GM19467 (cell line): Measurements from ENCODE around the gene ZHX3.
"Not testable (repeated sequence)": the region's sequence is repeated elsewhere in the genome, so short reads cannot be mapped to it uniquely, and the experiment has no call there.

Experiments
- ATAC-seq: cut with Tn5 transposase; IDR thresholded peaks from one replicate; pipeline ENCODE4 v1.9.1; 2021; ENCODE audit warnings: mild to moderate bottlenecking, moderate library complexity; ENCODE audit not compliant: unreplicated experiment

ZHX3 gene

DNA sequence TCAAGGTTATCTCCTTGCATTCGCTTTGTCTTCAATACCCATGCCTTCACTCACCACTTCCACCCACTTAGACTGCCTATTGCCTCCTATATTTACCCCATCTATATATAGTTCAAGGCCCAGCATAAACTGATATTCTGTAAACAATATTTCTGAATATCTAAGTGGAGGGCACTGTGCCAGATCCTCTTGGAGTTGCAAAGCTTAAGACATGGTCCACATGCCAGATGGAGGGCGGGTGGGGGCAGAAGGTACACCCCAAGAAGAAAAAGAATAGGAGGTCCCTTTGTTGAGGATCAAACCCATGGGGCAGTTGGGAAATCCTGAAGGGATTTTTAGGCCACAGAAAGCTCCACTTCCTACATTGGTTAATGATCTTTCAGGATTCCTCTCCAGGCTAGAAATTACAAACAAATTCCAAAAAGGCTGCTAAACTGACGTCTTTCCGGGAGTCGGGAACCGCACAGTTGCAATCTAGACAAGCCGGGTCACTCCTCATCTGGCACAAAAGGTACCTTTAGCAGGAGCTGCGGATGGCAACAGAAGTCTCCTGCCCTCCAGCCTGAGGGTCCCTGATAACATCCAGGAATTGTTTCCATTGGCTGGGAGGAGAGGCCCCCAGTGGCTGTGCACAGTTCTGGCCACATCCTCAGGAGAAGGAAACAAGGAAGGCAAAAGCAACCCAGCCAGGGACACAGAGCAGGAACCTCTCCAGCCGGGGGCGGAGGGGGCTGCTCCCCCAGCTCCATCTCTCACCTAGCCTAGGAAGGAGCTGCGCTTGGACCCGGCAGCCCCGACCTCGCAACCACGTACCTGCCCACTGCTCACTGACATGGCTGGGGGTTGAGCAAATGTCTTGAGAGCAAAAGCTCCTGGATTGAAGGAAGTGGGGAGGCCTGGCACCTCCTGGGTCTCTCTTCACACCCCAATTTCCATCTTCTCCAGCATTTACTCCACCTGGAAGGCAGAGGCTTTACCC is 17.2 kb upstream of the ZHX3 start:
- no peak for ATAC-seq

DNA sequence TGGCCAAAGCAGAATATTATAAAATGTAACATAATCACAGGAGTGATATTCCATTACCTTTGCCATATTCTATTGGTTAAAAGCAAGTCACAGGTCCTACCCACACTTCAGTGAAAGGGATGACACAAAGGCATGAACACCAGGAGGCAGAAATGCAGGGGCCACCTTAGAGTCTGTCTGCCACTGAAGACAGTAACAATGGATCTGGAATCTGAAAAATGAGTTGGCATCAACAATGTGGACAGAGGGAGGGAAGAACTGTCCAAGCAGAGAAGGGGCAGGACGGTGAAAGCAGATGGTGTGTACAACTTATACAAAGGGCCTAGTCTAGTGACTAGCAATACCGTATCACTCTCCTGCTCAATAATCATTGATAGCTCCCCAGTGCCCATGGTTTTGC is 16.5 kb upstream of the ZHX3 start:
- ATAC-seq, result no peak

DNA sequence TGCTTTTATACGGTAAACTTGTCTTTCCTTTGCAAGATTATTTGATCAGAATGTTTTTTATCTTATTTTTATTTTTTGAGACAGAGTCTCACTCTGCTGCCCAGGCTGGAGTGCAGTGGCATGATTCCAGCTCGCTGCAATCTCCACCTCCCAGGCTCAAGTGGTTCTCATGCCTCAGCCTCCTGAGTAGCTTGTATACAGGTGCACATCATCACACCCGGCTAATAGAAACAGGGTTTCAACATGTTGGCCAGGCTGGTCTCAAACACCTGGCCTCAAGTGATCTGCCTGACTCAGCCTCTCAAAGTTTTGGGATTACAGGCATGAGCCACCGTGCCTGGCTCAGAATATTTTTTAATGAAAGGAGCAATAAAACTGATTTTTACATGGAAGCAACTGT is 14.2 kb upstream of the ZHX3 start:
- ATAC-seq, result no peak

DNA sequence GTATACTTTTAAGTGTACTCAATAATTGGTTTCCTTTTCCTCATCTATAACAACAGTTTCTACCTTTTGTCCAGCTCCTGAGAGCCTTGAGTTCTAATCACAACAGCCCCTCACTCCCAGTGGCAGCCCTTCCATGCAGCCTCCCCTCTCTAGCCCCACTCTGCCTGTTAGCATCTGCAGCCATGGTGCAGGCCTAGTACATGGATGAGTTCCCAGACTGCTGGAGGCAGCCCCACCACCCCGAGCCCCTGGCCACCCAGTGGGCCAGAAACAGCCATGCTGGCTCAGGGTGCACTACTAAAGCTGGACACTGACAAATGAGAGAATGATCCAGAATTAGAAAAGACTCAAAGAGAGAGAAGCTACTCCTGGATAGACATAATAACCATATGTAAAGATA is 13.4 kb upstream of the ZHX3 start:
- ATAC-seq, result no peak

DNA sequence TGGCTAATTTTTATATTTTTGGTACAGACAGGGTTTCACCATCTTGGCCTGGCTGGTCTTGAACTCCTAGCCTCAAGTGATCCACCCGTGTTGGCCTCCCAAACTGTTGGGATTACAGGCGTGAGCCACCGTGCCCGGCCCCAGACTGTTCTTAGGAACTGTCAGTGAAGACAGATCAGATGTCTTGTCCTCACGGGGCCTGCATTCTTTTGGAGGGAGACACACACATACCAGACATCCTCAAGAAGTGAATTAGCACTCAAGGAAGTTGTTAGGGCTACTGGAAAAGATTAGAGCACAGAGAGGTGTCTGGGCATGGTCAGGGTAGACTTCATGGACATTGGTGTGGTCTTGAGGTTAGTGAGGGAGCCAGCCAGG is 12.8 kb upstream of the ZHX3 start:
- no peak for ATAC-seq

DNA sequence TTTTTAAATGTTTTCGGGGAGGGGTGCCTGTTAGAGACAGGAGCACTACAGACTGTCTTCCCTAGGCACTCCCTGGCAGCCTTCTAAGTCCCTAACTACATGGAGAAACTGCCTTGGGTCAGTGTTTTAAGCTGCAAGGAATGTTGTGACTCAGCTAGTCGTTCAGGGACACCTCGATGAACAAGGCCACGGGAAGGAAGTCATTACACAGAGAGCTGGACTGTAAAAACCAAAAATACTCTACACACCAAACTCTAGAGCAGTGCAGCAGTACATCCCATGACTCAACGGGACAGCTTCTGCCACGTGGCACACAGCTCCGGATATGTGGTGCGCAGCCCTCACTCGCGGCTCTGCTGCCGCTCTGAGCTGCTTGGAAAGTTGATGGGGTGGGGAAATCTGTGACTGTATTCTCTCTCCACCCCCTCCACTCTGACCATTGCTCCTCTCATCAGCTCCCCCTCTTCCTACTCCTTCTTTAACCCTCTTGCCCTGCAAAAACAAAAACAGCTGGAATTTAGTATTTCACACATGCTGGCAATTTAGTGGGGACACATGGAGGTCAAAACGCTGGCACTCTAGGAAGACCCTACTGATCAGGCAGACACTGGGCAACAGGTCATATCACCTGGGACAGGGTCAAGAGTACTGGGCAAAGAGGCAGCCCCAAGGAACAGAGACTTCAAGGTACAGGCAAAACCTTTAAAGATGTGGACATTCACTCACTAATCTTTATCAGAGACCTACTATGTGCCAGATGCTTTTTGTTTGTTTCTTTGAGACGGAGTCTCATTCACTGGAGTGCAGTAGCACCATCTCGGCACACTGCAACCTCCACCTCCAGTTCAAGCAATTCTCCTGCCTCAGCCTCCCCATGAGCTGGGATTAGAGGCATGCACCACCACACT is 12.2 kb upstream of the ZHX3 start:
- peak; percentile 82 for ATAC-seq

DNA sequence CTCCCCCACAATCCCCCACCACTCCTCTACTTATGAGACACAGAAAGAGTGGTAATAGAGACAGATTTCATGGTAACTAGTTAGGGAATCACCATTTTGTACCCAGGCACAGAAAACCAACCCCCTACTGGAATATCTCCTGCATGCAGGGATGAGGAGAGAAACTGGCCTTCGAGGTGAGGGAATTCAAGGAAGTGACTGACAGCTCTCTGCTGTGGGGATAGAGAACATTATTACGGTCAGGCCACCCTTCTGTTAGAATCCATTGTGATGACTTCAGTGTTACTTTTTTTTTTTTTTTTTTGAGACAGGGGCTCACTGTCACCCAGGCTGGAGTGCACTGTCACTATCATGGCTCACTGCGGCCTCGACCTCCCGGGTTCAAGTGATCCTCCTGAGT is 9.6 kb upstream of the ZHX3 start:
- ATAC-seq, result no peak

DNA sequence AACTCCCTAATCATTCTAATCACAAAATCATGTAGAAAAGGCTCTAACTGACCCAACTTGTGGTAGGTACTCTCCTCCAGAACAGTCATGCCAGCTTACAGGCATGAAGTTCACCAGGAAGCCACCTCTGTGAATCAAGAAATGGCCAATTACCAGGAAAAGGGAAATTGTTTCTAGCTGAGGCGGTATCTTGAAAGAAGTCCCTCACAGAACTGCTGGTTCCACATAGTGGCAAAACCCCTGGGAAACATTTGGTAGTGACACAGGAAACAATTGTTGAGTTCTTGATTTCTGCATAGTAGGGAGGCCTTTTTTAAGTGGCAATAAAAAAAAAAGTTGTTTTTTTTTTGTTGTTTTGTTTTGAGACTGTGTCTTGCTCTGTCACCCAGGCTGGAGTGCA is 3.4 kb upstream of the ZHX3 start:
- ATAC-seq, result no peak

DNA sequence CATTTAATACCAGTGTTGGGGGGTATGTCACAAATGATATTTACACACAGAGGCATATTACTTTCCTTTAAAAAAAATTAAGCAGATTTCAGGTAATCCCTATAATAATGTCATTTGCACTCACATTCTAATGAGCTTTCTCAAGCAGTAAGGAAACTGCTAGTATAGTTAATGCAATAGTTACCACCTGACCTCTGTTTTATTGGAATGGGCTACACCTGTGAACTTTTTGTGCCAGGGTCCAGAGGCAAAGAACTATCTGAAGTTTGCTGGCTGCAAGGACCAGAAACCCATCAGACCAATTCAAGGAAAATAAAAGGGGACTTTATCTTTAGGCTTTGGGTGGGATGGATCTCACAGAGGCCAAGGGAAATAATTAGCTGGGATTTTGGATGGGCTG is 2.9 kb upstream of the ZHX3 start:
- ATAC-seq, result no peak

DNA sequence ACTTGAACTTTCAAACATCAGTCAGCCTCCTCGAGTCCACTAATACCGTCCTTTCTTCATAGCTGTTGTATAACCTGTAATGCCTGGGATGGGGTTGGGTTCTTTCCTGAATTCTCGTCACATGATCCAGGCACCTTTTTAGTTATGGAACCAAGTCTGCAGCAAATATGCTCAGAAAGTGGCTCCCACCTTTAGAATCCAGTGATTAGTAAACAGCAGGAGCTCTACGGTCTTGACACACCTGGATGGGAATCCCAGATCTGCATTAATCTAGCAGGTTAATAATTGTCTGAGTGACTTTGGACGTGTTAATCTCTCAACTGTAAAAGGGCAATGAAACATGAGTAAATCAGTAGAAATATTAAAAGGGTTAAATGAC is 729 bp upstream of the ZHX3 start:
- no peak for ATAC-seq

DNA sequence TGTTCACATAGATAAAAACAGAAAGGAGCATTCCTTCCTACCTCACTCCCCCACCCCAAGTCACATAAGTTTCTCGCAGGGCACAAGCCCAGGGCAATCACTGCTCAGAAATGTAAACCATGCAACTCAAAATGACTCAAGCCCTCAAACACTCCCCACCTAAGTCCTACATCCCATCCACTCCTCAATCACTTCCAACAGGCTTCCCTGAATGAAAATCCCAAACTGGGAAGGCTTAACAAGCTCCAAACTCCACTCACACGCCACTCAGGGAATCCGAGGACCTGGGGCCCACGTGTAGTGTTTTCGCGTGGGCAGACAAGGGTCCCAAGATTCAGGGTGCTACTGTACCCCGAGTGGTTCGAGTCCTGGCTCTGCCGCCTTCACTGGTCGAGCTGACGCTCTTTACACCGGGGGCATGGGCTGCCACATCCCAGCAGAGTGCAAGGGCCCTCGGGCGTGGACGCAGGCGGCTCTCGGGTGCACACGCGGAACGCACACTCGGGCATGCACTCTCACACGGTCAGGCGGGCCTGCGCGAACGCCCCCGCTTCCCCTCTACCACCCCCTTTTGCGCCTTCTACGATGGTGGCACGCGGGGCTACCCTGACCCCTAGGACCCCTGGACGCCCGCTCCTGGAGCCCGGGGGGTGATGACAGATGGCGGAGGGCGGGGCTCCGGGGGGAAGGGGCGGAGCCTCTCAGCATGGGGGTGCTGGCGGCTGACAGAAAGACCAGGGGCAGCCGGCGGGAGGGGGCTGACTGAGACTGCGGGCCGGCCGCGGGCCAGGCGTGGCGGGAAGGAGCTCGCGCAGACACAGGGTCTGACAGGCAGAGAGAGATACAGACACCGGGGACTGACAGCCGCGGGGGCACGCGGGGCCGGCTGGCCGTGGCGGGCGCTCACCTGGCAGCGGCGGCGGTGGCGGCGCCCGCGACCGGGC is 657 bp downstream of the ZHX3 start:
- ATAC-seq, result peak; percentile 43

DNA sequence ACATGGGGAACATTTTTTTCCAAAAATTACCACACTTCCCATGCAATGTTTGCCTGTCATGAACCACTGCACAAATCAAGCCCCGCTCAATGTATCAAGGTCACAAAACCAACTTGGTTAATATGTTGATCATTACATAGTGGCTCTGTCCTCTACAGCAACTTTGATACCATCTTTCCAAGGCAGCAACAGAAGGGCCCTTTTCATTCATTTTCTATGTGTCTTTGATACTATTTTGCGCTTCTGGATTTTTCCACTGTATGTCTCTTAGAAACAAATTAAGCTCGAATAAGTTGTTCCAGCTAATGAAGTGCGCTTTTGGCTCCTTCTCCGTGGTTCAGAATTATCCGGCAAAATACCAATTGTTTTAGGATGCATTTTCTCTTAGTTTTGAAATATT is 1.5 kb downstream of the ZHX3 start:
- no peak for ATAC-seq

DNA sequence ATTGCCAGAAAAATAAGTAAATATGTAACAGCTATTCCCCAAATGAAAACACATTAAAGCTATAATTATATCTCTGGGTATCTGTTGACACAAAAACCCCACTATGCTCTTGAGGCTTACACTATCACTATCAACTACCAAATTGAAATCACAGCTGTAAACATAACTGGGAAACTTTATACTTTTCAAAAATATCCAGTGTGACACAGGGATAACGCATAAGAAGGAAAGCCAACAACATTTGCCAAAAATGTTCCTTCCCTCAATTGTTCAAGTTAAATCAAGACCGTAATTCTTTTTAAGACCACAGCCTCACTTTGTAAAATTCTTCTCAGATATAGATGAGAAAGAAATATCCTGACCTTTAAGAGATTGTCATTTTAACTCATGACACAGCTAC is 3.1 kb downstream of the ZHX3 start:
- no peak for ATAC-seq

DNA sequence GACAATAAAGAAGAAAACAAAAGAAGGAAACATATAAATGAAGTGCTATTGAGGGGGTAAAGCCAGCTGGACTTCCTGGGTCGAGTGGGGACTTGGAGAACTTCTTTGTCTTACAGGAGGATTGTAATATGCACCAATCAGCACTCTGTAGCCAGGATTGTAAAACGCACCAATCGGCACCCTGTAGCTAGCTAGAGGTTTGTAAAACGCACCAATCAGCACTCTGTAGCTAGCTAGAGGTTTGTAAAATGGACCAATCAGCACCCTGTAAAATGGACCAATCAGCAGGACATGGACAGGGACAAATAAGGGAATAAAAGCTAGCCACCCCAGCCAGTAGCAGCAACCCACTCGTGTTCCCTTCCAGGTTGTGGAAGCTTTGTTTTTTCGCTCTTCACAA is 5.5 kb downstream of the ZHX3 start:
- ATAC-seq, result not testable (repeated sequence)

DNA sequence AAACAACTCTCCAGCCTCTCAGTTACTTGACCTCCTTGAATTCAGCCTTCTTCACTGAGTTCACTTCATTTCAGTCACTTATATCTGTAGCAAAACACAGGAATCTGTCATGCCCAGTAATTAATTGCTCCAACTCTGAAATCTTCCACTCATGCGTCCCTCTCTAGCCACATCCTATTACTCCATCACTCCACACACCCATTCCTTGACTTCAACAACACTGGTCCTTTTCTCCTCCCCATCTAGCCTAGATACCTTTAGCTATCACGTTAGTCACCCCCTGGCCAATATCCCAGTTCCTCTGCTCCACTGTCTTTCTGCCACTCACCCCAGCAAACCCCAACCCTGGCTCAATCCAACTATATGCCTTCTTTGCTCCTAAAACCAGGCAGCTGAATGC is 7.7 kb downstream of the ZHX3 start:
- no peak for ATAC-seq

DNA sequence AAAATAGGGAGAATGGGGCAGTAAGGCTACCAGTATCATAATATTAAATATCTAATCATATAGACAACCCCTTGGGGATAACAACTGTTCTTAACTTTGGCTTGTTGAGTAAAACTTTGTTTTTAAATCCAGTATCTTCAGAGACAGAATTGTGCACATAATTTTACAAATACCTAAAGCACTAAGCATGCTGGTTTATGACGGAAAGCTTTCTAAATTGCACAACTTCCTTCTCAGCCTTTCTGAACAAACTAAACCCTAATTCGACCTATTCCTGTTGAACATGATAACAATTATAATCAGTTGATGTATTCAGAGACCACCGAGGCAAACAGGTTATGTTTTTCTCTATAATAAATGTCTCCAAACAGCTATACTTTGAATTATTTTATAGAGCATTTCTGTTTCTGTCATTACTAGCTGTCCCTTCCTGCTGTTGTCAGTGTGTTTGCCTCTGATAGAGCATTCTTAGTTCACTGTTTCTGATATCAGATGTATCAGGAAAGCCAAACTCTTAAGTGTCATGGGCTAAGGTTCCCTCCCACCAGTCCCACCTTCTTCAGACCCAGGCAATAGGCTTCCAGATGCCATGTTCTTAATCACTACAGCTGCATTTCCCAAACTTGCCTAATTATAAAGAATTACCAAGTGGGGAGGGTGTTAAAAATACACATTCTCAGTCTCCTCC is 8.7 kb downstream of the ZHX3 start:
- no peak for ATAC-seq

DNA sequence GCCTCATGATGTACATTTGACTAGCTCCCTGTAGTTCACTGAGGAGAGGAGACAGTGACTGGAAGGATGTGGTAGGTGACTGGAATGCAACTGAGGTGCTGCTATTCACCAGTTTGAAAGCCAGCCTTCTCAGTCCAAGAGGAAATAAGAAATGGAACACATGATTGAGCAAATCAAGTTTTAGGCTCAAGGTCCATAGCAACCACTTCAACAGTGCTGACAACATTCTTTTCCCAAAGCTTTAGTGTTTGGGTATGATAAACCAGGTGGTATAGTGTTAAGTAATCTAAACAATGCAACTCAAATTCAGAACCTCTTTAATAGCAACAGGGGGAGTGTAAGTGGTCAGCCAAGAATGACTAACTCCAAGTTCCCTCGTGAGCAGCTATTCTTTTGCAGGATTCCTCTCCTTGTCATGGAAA is 9.2 kb downstream of the ZHX3 start:
- ATAC-seq, result no peak

DNA sequence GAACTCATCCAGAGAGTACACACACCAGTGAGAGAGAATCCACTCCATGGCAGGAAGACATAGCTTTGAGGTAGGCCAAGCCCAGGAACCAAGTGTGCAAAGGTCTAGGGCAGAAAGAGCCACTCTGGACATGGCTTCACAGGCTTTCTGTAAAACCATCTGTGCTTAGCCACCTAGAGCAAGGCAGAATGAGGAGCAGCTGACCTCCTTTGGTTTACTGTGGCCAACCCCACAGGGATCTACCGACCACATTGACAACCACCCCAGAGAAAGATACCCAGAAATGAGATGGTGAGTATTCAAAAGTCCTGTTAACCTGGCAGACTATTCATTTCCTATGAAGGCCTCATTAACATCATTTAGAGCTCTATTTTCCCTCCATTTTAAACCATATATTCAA is 10.5 kb downstream of the ZHX3 start:
- no peak for ATAC-seq

DNA sequence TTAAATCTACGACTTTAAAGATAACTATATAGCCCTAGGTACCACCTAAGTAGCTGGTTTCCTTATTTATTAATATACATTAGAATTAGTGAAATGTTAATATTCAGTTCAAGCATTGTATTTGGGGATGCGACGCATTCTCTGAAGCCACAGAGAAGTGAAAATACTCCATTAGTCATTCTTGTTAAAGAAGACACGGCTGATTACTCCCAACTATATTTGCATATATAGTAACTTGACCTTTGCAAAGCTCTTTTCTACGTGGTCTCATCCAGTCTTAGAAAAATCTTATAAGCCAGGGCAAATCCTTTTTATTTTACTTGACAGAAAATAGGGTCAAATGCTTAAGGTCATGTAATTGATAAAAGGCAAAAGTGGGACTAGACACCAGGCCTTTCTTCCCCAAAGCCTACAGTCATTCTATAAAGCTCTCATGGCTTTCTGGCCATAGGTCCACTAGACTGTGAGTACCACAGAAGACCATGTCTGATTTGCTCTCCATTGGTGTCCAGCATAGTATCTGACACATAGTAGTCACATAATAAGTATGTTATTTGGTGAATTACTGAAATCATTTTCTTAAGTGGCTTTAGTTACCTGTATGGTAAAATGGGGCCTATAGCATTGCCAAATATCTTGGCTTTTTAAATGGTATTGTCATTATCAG is 11.3 kb downstream of the ZHX3 start:
- ATAC-seq, result peak; percentile 84
